HG03025 (cell line): ENCODE results near the gene CDK8.
A peak's percentile ranks its signal among the peaks of the same experiment; 100 is the strongest.

Source experiments
- ATAC-seq: cut with Tn5 transposase; IDR thresholded peaks from one replicate; pipeline ENCODE4 v1.9.1; 2021; ENCODE audit warnings: mild to moderate bottlenecking, moderate library complexity; ENCODE audit not compliant: unreplicated experiment, low FRiP score

CDK8 gene

GRCh38 chr13:26253787-26254582 lies at the start of gene CDK8:
CDK8 (plus strand) TSS chr13:26254129; CDS start chr13:26254642, 513 bp downstream.
- peak; percentile 85 for ATAC-seq

GRCh38 chr13:26208287-26208686 lies 45.6 kb upstream of the CDK8 start:
- no peak for ATAC-seq

- no peak for ATAC-seq
Measured at GRCh38 chr13:26213345-26213744, 40.6 kb upstream of the CDK8 start.

- ATAC-seq, result no peak
Measured at GRCh38 chr13:26213982-26214381, 39.9 kb upstream of the CDK8 start.

GRCh38 chr13:26216042-26216441 lies 37.9 kb upstream of the CDK8 start:
- no peak for ATAC-seq

- ATAC-seq, result no peak
Measured at GRCh38 chr13:26219726-26220125, 34.2 kb upstream of the CDK8 start.

- ATAC-seq, result no peak
Measured at GRCh38 chr13:26220575-26220974, 33.4 kb upstream of the CDK8 start.

GRCh38 chr13:26221399-26221720 lies 32.6 kb upstream of the CDK8 start:
- ATAC-seq, result peak; percentile 22

GRCh38 chr13:26221721-26222519 lies 32.0 kb upstream of the CDK8 start, which contains the start of gene RNF6:
RNF6 (minus strand) TSS chr13:26222314; CDS start chr13:26219649, 2,665 bp downstream.
- ATAC-seq, result peak; percentile 98

GRCh38 chr13:26222520-26223046 lies 31.3 kb upstream of the CDK8 start:
- ATAC-seq, result peak; percentile 44

- ATAC-seq, result no peak
Measured at GRCh38 chr13:26225896-26226617, 27.9 kb upstream of the CDK8 start.

GRCh38 chr13:26227166-26227971 lies 26.6 kb upstream of the CDK8 start:
- ATAC-seq, result no peak

- no peak for ATAC-seq
Measured at GRCh38 chr13:26228096-26228495, 25.8 kb upstream of the CDK8 start.

- no peak for ATAC-seq
Measured at GRCh38 chr13:26229080-26229615, 24.8 kb upstream of the CDK8 start.

GRCh38 chr13:26230703-26231102 lies 23.2 kb upstream of the CDK8 start:
- ATAC-seq, result no peak

- no peak for ATAC-seq
Measured at GRCh38 chr13:26236296-26236695, 17.6 kb upstream of the CDK8 start.

- ATAC-seq, result no peak
Measured at GRCh38 chr13:26246154-26246553, 7.8 kb upstream of the CDK8 start.

GRCh38 chr13:26247011-26247410 lies 6.9 kb upstream of the CDK8 start:
- ATAC-seq, result no peak

- no peak for ATAC-seq
Measured at GRCh38 chr13:26247608-26248007, 6.3 kb upstream of the CDK8 start.

GRCh38 chr13:26249551-26249950 lies 4.4 kb upstream of the CDK8 start:
- no peak for ATAC-seq
